HS-27A (cell line): ENCODE data around the gene OR11H12.
"Not testable (repeated sequence)": the region's sequence is repeated elsewhere in the genome, so short reads cannot be mapped to it uniquely, and the experiment has no call there.

Source experiments
- DNase-seq: peaks from one replicate; pipeline ENCODE4 v3.0.0-alpha.2; 2012; ENCODE audit warnings: low read depth, missing footprints

The OR11H12 gene, protein sequence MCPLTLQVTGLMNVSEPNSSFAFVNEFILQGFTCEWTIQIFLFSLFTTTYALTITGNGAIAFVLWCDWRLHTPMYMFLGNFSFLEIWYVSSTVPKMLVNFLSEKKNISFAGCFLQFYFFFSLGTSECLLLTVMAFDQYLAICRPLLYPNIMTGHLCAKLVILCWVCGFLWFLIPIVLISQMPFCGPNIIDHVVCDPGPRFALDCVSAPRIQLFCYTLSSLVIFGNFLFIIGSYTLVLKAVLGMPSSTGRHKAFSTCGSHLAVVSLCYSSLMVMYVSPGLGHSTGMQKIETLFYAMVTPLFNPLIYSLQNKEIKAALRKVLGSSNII

DNA sequence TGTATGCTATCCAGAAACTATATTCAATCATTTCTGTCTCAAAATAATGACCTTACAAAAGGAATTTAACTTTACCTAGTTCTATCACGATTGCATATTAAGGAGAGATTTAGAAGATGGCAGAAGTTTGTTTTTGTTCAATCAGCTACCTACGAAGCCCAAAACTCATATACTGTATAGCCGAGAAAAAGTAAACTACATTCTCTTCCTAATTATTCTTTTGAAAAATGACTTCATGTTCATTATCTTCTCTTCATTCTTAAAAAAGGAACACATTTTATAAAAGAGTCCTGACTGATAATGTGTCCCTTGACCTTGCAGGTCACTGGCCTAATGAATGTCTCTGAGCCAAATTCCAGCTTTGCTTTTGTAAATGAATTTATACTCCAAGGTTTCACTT, at the start of gene OR11H12:
Gene OR11H12 (plus strand): TSS at position 301 of the 400 bp plus-strand sequence. CDS start 0 bp downstream, at position 301.
- DNase-seq = not testable (repeated sequence)

DNA sequence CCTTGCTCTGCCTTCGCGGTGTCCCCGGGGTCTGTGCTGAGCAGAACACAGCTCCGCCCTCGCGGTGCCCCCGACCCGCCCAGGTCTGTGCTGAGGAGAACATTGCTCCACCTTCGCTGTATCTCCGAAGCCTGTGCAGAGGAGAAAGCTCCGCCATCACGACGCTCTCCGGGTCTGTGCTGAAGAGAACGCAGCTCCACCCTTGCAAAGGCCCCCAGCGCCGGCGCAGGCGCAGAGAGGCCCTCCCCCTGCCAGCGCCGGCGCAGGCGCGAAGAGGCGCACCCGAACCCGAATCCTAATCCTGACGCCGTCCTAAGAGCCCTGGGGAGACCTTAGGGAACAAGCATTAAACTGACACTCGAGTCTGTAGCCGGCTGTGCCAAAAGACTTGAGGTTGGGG, 18.0 kb upstream of the OR11H12 start:
- DNase-seq = not testable (repeated sequence)

DNA sequence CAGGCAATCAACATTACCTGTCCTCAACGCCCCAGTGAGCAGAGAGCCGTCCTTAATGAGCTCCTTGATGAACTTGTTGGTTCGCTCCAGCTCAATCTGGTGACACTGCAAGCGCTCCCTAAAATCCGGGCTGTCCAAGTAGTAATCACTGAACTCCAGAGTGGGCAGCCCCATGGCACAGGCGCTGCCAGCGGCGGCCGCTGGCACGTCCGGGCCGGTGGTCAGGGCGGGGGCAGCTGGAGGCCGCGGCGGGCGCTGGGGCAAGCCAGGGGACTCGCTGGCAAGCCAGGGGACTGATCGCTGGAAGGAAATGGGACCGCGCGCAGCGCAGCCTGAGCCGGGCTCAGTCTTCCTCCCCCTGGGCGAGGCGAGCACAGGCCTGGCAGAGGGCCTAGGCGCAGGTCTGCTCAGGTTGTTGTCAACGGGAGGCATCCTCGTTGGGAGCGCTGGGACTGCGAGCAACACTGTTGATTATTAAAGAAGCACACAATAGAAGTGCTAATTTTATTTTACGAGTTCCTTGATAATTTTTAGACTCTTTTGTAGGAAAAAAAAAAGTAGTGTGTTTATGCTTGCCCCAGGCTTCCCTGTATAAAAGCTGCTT, 25.8 kb downstream of the OR11H12 start:
- DNase-seq = not testable (repeated sequence)

DNA sequence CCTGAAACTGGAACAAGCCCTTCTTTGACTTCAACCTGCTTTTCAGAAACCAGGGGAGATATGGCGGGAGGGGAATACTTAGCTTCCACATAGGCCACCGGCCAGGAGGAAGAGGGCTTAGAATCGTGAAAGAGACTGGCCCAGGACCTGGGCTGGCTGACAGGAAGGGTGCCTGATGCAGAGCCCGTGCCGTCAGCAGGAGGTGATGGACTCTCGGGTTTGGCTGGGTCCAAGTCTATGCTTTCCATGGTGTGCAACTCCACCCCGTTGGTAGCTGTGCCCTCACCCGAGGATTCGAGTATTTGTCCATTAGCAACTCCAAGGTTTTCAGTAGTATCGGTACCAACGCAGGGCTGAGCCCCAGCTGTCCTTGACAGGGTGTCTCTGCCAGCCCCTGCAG, 35.1 kb downstream of the OR11H12 start:
- DNase-seq = not testable (repeated sequence)

DNA sequence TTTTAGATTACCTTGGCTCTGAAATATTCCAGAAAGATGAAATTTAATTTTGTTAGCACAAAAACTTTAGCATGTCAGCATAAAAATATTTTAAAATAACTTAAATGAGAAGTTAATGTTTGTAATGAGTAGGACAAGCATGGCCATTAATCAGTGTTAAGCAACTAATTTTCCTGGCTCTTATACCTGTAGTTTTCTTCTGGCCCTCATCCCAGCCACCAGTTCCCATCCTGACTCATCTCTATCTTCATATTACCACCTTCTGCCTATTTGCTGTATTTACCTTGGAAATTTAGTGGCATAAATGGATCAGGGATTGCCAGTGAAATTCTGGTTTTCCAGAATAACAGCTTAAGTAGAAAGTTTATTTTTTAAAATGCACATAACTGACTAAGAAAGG, 37.1 kb downstream of the OR11H12 start:
- DNase-seq = not testable (repeated sequence)

DNA sequence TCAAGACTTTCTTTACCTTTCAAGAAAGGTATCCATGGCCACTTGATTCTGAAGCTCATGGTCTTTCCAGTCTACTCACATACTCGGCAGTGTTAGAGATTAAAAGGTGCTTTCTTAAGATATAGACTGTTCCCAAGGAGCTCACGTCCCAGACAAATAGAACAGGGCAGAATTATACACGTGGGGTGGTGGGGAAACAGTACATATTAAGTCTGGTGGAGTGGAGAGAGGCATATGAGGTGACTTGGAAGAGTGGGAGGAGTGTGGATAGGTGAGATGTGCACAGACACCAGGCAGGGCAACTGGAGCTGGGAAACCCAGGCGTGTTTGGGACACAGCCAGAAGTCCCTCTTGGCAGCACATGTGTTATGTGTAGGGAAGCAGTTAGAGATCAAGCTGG, 37.9 kb downstream of the OR11H12 start:
- not testable (repeated sequence) for DNase-seq

DNA sequence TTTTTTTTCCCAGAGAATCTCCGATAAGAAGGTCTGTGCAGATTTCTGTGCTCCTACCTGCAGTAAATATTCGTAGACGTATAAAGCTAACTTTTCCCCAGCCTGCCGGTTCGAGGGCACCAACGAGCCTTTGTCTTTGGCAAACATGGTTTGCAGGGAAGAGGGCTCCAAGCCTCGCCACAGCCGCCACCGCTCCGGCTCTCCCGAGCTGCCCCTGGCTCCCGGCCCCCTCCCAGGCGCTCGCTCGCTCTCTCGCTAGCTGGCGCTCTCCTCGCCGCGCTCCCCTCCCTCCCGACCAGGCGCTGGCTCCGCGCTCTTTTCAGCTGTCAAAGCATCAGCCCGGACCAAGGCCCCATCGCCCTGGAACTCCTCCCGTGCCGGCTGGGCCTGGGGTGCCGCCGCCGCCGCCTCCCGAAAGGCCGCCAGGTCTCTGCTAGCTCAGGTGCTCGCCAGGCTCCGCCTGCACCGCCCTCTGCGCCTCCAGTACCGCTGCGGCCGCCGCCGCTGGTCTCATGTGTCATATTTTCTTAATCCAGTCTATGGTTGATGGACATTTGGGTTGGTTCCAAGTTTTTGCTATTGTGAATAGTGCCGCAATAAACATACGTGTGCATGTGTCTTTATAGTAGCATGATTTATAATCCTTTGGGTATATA, 45.3 kb downstream of the OR11H12 start:
- DNase-seq = not testable (repeated sequence)
